SHP77 (cell line): Measurements from ENCODE around the gene SCAPER.
"Not testable (repeated sequence)": the region's sequence is repeated elsewhere in the genome, so short reads cannot be mapped to it uniquely, and the experiment has no call there.

Source experiments
- DNase-seq, 2 experiments: peaks; one replicate each; lab custom pipeline; 2025; lab: John Stamatoyannopoulos, UW

SCAPER gene

DNA sequence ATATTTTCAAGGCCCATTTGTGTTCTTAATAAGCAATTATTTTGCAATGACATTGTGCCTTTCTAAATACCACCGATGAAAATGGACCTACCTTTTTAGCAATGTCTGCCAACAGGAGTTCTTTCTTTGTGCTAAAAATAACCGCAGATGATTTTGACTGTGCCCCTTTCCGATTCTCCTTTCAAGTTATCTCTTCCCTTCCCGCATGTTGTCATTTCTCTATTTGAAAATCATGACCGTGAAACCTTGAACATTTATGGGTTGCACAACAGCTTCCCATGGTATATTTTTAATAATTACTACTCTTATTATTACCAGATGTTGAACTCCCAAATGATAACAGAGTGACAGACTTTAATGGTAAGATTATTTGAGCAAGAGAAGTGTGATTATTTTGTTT is 583.5 kb downstream of the SCAPER start:
- DNase-seq = no peak

DNA sequence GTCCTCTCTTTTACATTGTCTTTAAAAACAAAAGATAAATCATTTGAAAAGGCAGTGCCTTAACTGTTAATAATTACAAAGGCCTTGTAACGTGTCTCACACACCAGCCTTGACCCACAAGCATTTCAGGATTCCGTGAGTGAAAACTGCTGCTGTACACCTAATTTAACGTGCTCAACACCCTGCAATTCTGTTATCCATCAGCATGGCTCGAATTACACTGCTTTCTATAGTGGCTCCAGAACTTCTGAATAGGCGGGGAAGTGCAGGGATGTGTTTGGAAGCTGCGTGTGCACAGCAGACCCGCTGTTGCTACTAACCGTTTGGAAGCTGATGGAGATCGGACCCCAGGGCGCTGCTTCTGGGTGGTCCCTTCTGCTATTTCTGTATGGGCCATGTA is 584.0 kb downstream of the SCAPER start:
- DNase-seq = no peak

DNA sequence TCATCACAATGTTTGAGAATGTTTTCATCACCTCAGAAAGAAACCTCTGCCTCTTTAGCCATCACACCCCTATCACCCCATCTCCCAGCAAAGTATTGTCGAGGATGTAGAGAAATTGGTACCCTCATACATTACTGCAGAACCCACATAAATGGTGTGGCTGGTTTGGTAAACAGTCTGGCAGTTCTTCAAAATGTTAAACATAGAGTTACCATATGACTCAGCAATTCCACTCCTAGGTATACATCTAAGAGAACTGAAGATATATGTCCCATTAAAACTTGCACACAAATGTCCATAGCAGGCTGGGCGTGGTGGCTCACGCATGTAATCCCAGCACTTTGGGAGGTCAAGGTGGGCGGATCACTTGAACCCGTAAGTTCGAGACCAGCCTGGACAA is 585.1 kb downstream of the SCAPER start:
- no peak for DNase-seq

DNA sequence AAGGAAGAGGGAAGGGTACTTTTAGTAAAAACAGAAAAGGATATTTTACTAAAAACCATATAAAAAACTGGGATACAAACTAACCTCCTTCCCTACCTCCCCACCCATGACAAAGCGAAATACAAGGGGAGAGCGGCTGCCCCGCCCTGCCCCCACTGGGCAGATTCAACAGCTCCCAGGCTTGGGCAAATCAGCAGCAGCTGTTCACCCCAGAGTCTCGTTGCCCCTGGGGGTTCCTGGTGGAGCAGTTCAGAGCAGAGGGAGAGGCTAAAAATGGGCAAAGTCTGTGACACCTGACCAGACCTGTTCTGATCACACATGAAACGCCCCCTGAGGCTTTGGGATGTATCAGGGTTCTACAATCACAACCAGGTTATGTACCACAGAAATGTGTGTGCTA is 591.4 kb downstream of the SCAPER start:
- DNase-seq = no peak

DNA sequence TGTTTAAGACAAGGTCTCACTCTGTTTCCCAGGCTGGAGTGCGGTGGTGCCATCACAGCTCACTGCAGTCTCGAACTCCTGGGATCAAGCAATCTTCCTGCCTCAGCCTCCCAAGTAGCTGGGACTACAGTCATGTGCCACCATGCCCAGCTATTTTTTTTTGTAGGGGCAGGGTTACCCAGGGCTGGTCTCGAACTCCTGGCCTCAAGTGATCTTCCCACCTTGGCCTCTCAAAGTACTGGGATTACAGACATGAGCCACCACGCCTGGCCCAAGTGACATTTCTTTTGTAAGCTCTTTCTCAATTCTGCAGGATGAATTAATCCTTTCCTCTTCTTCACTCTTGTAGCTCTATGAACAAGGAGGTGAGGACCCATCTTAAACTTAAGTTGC is 592.0 kb downstream of the SCAPER start:
- DNase-seq = not testable (repeated sequence)

DNA sequence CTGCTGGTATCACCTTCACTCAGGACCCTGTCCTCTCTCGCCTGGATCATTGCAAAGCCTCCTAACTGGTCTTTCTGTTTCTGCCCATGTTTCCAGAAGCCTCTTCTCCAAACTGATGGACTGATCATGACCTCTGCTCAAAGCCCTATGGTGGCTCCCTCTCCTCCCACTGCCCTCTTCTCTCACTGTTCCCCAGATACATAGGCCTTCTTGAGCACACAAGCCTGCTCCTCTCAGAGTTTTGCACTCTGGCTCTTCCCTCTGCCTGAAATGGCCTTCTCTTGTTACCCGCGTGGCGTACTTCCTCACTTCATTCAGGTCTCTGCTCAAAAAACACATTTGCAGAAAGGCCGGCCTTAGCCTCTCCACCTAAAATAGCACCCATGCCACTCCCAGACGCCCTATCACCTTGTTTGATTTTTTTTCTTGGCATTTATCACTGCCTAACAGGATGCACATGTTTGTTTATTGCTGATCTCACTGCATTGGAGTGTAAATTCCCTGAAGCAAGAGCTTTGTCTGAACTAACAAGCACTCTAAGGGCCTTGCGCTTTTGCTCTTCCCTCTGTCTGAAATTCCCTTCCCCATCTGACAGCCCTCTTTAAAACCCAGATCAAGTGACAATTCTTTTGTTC is 592.5 kb downstream of the SCAPER start:
- no peak for DNase-seq

DNA sequence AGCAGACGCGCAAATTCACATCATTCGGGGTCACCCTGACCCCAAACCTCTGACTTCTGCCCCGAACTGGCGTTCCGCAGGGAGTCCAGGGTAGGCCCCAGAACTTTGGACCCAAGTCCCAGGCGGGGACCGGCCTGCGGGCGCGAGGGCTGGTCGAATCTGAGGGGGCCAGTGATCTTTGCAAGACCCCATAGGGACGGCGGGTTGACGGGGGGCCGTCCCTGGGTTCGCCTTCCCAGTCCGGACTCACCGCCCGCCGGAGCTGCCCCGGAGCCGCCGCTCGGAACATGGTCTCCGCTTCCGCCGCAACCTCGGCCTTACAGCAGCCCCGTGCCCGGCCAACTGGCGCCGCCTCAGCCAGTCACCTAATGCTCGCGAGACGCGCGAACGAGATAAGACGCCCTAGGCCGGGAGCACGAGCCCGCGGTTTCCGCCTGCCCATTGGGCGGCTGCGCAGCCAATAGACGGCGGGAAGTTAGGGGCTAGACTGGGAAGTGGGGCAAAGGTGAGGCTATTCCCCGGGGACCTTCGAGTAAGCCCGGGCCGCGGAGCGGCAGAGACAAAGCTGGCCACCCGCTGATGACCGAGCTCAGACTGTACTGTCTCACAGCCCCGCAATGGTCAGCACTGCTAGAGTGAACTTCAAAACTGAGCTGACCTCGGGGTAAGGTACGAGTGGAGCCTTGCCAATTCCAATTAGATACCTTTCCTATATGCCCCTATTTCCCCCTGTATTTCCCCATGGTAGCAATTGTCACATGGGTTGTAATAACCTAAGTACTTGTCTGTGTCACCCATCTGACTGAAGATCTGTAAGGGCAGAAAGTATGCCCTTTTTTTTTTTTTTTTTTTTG is 593.8 kb downstream of the SCAPER start, which contains the start of gene ETFA:
TSS of gene ETFA (minus strand) at position 370 of the 854 bp plus-strand sequence. CDS start at position 289, 81 bp downstream.
- DNase-seq = peak; percentile 92 to 95

DNA sequence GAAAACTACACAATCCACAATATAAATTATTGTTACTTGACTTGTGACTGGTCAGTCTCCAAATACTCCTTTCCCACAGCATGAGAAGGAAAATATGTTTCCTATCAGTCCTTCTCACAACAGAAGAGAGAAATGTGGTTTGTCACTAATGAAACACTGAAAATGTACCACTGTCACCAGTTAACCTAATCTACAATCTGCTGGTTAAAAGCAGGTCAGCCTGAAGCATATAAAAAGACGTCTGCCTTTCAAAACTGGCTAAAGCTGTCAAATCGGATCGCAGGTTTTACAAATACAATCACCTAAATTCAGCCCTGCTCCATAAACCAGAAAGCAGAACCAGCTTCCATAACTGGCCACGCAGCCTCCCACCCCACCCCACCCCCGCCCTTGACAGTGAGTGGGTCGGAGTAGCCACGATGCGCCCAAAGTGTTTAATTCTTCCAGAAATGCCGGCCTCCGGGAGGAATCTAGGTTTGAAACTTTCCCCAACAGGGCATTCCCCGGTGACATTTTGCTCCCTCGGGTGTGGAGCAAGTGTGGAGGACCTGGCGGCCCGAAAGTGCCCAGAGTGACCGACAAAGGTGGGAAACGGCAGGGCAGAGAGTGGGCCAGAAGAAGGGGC is 594.6 kb downstream of the SCAPER start:
- DNase-seq = no peak

DNA sequence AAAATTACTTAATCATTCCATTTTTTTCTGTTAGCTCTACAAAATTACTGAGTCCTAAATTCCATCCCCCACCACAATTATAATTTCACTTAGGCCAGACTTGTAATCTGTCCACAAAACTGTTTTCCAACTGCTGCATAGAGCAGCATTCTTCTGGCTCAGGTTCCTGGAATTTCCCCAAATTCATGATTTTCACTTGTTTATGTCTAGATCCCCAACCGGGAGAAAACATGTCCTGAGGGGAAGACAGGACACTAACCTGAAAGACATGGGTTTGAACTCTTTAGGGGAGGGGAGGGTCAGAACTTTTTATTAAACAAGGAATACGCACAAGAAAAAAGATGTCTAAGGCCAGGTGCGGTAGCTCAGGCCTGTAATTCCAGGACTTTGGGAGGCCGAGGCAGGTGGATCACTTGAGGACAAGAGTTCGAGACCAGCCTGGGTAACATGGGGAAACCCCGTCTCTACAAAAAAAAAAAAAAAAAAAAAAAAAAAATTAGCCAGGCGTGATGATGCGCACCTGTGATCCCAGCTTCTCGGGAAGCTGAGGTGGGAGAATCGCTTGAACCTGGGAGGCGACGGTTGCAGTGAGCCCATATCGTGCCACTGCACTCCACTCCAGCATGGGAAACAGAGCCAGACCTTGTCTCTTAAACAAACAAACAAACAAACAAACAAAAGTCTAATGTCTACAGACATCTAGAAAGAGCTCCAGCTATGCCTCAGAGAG is 595.4 kb downstream of the SCAPER start:
- DNase-seq = no peak

DNA sequence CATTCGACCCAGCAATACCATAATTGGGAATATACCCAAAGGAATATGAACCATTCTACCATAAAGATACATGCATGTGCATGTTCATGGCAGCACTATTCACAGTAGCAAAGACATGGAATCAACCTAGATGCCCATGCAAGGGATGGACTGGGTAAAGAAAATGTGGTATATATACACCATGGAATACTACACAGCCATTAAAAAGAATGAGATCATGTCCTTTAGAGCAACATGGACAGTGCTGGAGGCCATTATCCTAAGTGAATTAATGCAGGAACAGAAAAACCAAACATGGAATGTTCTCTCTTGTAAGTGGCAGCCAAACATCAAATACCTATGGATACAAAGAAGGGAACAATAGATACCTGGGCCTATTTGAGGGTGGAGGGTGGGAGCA is 601.2 kb downstream of the SCAPER start:
- no peak for DNase-seq

DNA sequence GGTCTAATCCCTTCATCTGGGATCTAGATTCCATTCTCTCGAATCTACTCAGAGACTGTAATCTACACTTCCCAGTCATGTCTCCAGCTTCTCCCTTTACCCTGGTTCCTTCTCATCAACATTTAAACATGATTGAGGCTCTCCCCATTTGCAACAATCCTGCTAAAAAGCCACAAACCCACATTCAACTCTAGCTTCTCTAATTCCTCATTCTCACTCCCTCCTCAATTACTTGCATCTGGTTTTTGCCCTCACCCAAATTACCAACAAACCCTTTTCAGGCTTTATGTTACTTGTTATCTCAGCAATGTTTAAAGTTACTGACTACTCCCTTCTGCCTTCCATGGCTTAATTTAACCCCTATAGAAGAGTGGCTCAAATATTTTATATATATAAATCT is 605.4 kb downstream of the SCAPER start:
- DNase-seq = no peak

DNA sequence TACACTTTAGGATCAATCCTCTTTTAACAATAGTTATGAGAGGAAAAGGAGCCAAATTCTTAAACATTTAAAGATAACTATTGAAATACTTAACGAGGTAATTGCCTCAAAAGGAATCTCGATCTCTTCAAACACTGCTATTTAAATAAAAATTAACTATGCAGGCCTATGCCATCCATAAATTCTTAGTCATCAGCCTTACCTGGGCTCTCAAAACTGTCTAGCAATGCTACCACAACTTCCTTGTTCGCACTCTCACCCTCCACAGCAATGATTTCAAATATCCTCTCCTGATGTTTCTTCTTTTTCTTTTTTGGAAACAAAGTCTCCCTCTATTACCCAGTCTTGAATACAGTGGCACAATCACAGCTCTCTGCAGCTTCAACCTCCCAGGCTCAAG is 606.2 kb downstream of the SCAPER start:
- no peak for DNase-seq

DNA sequence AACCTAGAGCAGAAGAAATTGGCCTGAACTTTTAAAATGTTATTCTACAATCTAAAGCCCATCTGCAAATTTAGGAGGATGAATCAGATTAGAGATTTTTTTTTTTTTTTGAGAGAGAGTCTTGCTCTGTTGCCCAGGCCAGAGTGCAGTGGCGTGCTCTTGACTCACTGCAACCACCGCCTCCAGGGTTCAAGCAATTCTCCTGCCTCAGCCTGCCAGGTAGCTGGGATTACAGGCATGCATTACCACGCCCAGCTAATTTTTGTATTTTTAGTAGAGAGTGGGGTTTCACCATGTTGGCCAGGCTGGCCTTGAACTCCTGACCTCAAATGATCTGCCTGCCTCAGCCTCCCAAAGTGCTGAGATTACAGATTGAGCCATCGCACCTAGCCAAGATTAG is 607.2 kb downstream of the SCAPER start:
- not testable (repeated sequence) for DNase-seq
